ENCODE results near the gene CDK17. TPM values are rescaled to one million over a fixed set of nuclear protein-coding genes. Genes with fewer than 3 reads are reported as not detected.

CDK17 gene
- total RNA-seq, 4 donors from 2014 or later = 65.1 to 89.4 (median 71.2) TPM

- Histone ChIP-seq H3K27me3 (no peaks in the 10 kb centered on the region), H3K27ac (no peak overlapping the region)
These were observed 115.1 kb downstream of the CDK17 start for GRCh38 chr12:96285158-96285557.

DNA sequence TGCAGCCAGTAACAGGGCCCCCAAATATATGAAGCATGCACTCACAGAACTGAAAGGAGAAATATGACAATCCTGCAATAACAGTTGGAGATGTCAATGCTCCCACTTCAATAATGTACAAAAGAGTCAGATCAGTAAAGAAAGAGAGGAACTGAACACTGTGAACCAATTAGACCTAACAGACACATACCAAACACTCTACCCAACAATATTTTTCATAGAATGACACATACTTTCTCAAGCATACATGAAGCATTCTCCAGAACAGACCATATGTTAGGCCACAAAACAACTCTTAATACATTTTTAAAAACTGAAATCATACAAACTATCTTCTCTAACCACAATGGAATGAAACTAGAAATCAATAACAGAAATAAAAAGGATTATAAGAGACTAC is 125.9 kb downstream of the CDK17 start:
- TF ChIP-seq POLR2A (IDR thresholded peaks at IDR 0.05) (no peak), EP300 (IDR thresholded peaks at IDR 0.05) (no peak)
- TF ChIP-seq, protein P1, sequence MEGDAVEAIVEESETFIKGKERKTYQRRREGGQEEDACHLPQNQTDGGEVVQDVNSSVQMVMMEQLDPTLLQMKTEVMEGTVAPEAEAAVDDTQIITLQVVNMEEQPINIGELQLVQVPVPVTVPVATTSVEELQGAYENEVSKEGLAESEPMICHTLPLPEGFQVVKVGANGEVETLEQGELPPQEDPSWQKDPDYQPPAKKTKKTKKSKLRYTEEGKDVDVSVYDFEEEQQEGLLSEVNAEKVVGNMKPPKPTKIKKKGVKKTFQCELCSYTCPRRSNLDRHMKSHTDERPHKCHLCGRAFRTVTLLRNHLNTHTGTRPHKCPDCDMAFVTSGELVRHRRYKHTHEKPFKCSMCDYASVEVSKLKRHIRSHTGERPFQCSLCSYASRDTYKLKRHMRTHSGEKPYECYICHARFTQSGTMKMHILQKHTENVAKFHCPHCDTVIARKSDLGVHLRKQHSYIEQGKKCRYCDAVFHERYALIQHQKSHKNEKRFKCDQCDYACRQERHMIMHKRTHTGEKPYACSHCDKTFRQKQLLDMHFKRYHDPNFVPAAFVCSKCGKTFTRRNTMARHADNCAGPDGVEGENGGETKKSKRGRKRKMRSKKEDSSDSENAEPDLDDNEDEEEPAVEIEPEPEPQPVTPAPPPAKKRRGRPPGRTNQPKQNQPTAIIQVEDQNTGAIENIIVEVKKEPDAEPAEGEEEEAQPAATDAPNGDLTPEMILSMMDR (IDR thresholded peaks at IDR 0.05) = no peak
- Histone ChIP-seq H3K4me3 (no peak overlapping the region), H3K4me1 (no peaks in the 10 kb centered on the region), H3K36me3 (peaks cover 0 to 53% (median 0%) of the 10 kb centered on the region in 3 donors), H3K27ac (no peak overlapping the region), H3K9me3 (no peaks in the 10 kb centered on the region), H3K27me3 (no peaks in the 10 kb centered on the region)
- no peak for DNase-seq (ENCODE audit: low spot score in 2 of 2)

More at GRCh38 chr12:96285158-96285557, 115.1 kb downstream of the CDK17 start:
- Histone ChIP-seq H3K9me3 (no peaks in the 10 kb centered on the region), H3K36me3 (peaks cover 0 to 85% (median 0%) of the 10 kb centered on the region in 3 donors), H3K4me3 (no peak overlapping the region), H3K4me1 (no peaks in the 10 kb centered on the region)
- TF ChIP-seq POLR2A (IDR thresholded peaks at IDR 0.05) (no peak), EP300 (IDR thresholded peaks at IDR 0.05) (no peak)
- TF ChIP-seq, protein P1 (IDR thresholded peaks at IDR 0.05) = no peak
- no peak for DNase-seq (ENCODE audit: low spot score in 2 of 2)

DNA sequence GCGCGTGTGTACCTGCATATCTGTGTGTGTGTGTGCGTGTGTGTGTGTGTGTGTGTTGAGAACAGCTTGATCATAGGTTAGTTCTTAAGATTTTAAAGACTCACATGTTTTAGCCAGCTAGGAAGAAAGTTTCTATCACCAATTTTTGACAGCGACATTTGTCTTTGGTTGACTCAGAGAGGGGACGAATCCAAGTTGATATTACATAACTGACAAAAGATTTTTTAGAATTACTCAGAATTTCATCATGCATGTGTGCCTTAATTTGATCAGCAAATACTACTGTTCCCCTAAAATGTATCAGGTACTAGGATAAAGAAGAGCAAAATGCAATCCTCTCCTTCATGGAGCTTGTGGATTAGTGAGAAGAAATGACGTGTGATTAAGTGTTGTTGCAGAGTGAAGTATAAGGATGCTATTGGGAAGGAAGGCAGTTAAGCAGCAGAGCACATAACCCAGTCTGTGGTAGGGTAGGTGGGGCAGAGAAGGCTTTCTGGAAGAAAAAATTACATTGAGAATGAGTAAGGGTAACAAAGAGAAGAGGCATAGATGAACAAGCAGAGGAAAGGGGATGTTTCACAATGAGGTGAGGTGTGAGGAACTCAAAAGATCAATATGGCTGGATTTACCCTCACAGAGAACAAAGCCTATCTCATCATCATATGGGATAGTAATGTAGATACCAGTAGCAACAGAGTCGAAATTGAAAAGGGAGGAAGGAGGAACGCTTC is 128.6 kb downstream of the CDK17 start:
- H3K27me3 ChIP-seq = no peaks in the 10 kb centered on the region
- no peak for DNase-seq (ENCODE audit: low spot score in 2 of 2)
- 81 to 85% methylated on average over 8 of the region's 8 CpGs for WGBS, 2 donors
- TF ChIP-seq EP300 (IDR thresholded peaks at IDR 0.05) = no peak
- no peak for TF ChIP-seq POLR2A (IDR thresholded peaks at IDR 0.05)
- TF ChIP-seq, protein P1 (IDR thresholded peaks at IDR 0.05) = no peak
- no peak overlapping the region for H3K4me3 ChIP-seq
- H3K4me1 ChIP-seq = no peaks in the 10 kb centered on the region
- no peak overlapping the region for H3K27ac ChIP-seq
- peaks cover 0 to 52% (median 0%) of the 10 kb centered on the region in 3 donors for H3K36me3 ChIP-seq
- no peaks in the 10 kb centered on the region for H3K9me3 ChIP-seq

- WGBS, 2 donors = 77 to 86% methylated on average over 2 of the region's 2 CpGs
- H3K4me3 ChIP-seq = no peak overlapping the region
- H3K9me3 ChIP-seq = no peaks in the 10 kb centered on the region
- no peaks in the 10 kb centered on the region for H3K27me3 ChIP-seq
- H3K27ac ChIP-seq = no peak overlapping the region
- H3K4me1 ChIP-seq = no peaks in the 10 kb centered on the region
- DNase-seq (ENCODE audit: low spot score in 2 of 2) = no peak
- TF ChIP-seq EP300 (IDR thresholded peaks at IDR 0.05) = no peak
- TF ChIP-seq, protein P1 (IDR thresholded peaks at IDR 0.05) = no peak
- no peak for TF ChIP-seq POLR2A (IDR thresholded peaks at IDR 0.05)
- H3K36me3 ChIP-seq = peaks cover 0 to 66% (median 0%) of the 10 kb centered on the region in 3 donors
These were observed 134.0 kb downstream of the CDK17 start for GRCh38 chr12:96266238-96266637.

DNA sequence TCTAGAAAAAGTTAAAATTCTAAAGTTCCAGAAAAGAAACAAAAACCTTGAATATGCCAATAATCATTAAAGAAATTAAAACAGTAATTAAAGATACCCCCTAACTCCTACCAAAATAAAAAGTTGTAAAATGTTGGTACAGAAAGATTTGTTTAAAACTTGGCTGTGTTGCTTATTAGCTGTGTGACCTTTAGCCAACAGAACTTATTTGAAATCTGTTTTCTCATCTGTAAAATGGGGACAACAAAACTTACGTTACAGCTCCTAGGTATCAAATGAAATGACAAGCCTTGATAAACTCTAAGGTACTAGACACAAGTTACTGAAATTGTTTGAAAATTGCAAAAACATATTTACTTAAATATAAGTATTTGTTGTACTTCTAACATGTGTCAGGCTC is 134.4 kb downstream of the CDK17 start:
- 90 to 98% methylated on average over 1 of the region's 1 CpG for WGBS, 2 donors
- no peak overlapping the region for H3K4me3 ChIP-seq
- no peaks in the 10 kb centered on the region for H3K27me3 ChIP-seq

More for the DNA sequence above, 134.4 kb downstream of the CDK17 start:
- Histone ChIP-seq H3K9me3 (no peaks in the 10 kb centered on the region), H3K36me3 (peaks cover 0 to 65% (median 0%) of the 10 kb centered on the region in 3 donors), H3K27ac (no peak overlapping the region), H3K4me1 (no peaks in the 10 kb centered on the region)
- TF ChIP-seq POLR2A (IDR thresholded peaks at IDR 0.05) = no peak
- TF ChIP-seq, protein P1 (IDR thresholded peaks at IDR 0.05) = no peak
- DNase-seq (ENCODE audit: low spot score in 2 of 2) = no peak

All from tibial nerve (tissue), 4 donors.